Measurements from ENCODE around the gene TAB3.
"Not testable (repeated sequence)": the region's sequence is repeated elsewhere in the genome, so short reads cannot be mapped to it uniquely, and the experiment has no call there.

Gene TAB3

DNA sequence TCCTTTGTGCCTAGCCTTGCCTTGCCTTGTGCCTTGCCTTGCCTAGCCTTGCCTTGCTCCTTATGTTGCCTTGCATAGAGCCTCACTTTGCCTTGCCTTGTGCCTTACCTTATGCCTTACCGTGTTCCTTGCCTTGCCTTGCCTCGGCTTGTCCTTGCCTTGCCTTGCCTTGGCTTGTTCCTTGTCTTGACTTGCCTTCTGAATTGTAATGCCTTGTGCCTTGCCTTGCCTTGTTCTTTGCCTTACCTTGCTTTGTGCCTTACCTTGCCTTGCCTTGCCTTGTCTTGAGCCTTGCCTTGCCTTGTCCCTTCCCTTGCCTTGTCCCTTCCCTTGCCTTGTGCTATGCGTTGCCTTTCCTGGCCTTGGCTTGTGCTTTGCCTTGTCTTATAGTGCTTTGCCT lies 90.2 kb downstream of the TAB3 start:
- no peaks in the 10 kb centered on the region for H3K27me3 Mint-ChIP-seq
- peaks cover 18% of the 10 kb centered on the region for H3K9me3 Mint-ChIP-seq
- DNase-seq (ENCODE audit: low spot score in 2 of 2) = no peak

DNA sequence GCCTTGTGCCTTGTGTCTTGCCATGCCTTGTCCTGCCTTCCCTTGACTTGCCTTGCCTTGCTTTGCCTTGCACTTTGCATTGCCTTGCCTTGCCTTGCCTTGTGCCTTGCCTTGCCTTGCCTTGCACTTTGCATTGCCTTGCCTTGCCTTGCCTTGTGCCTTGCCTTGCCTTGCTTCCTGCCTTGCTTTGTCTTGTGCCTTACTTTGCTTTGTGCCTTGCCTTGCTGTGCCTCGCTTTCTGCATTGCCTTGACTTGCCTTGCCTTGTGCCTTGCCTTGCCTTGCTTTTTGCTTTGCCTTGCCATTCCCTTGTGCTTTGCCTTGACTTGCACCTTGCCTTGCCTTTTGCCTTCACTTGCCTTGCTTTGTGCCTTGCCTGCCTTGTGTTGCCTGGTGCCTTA lies 91.8 kb downstream of the TAB3 start:
- H3K4me1 Mint-ChIP-seq; H3K36me3 Mint-ChIP-seq (ENCODE audit: insufficient read depth); H3K4me3 Mint-ChIP-seq; DNase-seq (ENCODE audit: low spot score in 2 of 2); ATAC-seq (replicated peaks; ENCODE audit: extremely low read depth, poor library complexity, severe bottlenecking); H3K27ac Mint-ChIP-seq (ENCODE audit: low read depth); H3K27me3 Mint-ChIP-seq: not testable (repeated sequence)
- H3K9me3 Mint-ChIP-seq = peaks cover 25% of the 10 kb centered on the region

More for the DNA sequence above, 90.2 kb downstream of the TAB3 start:
- no peaks in the 10 kb centered on the region for H3K36me3 Mint-ChIP-seq (ENCODE audit: insufficient read depth)
- no peak for ATAC-seq (replicated peaks; ENCODE audit: extremely low read depth, poor library complexity, severe bottlenecking)
- H3K27ac Mint-ChIP-seq (ENCODE audit: low read depth) = no peak overlapping the region
- H3K4me1 Mint-ChIP-seq = no peaks in the 10 kb centered on the region
- H3K4me3 Mint-ChIP-seq = no peak overlapping the region

DNA sequence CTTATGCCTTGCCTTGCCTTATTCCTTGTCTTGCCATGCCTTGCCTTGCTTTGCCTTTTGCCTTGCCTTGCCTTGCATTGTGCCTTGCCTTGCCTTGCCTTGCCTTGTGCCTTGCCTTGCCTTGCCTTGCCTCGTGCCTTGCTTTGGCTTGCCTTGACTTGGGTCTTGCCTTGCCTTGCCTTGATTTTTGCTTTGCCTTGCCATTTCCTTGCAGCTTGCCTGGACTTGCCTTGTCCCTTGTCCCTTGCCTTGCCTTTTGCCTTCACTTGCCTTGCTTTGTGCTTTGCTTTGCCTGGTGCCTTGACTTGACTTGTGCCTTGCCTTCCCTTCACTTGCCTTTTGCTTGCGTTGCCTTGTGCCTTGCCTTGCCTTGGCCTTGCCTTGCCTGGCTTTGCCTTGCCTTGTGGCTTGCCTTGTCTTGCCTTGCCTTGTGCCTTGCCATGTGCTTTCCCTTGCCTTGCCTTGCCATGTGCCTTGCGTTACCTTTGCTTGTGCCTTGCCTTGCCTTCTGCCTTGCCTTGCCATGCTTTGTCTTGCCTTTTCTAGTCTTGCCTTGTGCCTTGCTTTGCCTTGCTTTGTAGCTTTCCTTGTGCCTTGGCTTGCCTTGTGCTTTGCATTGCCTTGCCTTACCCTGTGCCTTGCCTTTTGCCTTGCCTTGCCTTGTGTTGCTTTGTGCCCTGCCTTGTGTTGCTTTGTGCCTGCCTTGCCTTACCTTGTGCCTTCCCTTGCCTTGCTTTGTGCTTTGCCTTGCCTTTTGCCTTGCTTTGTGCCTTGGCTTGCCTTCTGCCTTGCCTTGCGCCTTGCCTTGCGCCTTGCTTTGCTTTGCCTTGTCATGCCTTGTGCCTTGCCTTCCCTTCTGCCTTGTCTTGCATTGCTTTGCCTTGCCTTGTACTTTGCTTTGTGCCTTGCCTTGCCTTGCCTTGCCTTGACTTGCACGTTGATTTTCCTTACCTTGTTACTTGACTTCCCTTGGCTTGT lies 92.8 kb downstream of the TAB3 start:
- ATAC-seq (replicated peaks; ENCODE audit: extremely low read depth, poor library complexity, severe bottlenecking) (no peak), DNase-seq (ENCODE audit: low spot score in 2 of 2) (no peak)
- Mint-ChIP-seq H3K4me1 (no peaks in the 10 kb centered on the region), H3K36me3 (ENCODE audit: insufficient read depth) (no peaks in the 10 kb centered on the region), H3K9me3 (peaks cover 25% of the 10 kb centered on the region), H3K27me3 (no peaks in the 10 kb centered on the region), H3K27ac (ENCODE audit: low read depth) (no peak overlapping the region), H3K4me3 (no peak overlapping the region)

DNA sequence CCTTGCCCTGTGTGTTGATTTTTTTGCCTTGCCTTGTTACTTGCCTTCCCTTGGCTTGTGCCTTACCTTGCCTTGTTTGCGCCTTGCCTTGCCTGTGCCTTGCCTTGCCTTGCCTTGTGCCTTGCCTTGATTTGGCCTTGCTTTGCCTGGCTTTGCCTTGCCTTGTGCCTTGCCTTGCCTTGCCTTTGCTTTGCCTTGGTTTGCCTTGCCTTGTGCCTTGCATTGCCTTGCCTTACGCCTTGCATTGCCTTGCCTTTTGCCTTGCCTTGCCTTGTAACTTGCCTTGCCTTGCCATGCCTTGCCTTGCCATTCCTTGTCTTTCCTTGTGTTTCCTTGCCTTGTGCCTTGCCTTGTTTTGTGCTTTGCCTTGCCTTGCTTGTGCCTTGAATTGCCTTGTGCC lies 94.6 kb downstream of the TAB3 start:
- ATAC-seq (replicated peaks; ENCODE audit: extremely low read depth, poor library complexity, severe bottlenecking) (no peak), DNase-seq (ENCODE audit: low spot score in 2 of 2) (no peak)
- Mint-ChIP-seq H3K4me3 (no peak overlapping the region), H3K27me3 (no peaks in the 10 kb centered on the region), H3K4me1 (no peaks in the 10 kb centered on the region), H3K36me3 (ENCODE audit: insufficient read depth) (no peaks in the 10 kb centered on the region), H3K27ac (ENCODE audit: low read depth) (no peak overlapping the region), H3K9me3 (peaks cover 35% of the 10 kb centered on the region)

DNA sequence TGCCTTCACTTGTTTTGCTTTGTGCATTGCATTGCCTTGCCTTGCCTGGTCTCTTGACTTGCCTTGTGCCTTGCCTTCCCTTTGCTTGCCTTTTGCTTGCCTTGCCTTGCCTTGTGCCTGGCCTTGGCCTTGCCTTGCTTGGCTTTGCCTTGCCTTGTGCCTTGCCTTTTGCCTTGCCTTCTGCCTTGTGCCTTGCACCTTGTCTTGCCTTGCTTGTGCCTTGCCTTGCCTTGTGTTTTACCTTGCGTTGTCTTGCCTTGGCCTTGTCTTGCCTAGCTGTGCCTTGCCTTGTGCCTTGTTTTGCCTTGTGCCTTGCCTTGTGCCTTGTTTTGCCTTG lies 95.3 kb downstream of the TAB3 start:
- ATAC-seq (replicated peaks; ENCODE audit: extremely low read depth, poor library complexity, severe bottlenecking) (no peak), DNase-seq (ENCODE audit: low spot score in 2 of 2) (no peak)
- Mint-ChIP-seq H3K4me3 (no peak overlapping the region), H3K27me3 (no peaks in the 10 kb centered on the region), H3K9me3 (peaks cover 35% of the 10 kb centered on the region), H3K36me3 (ENCODE audit: insufficient read depth) (no peaks in the 10 kb centered on the region), H3K4me1 (no peaks in the 10 kb centered on the region), H3K27ac (ENCODE audit: low read depth) (no peak overlapping the region)

DNA sequence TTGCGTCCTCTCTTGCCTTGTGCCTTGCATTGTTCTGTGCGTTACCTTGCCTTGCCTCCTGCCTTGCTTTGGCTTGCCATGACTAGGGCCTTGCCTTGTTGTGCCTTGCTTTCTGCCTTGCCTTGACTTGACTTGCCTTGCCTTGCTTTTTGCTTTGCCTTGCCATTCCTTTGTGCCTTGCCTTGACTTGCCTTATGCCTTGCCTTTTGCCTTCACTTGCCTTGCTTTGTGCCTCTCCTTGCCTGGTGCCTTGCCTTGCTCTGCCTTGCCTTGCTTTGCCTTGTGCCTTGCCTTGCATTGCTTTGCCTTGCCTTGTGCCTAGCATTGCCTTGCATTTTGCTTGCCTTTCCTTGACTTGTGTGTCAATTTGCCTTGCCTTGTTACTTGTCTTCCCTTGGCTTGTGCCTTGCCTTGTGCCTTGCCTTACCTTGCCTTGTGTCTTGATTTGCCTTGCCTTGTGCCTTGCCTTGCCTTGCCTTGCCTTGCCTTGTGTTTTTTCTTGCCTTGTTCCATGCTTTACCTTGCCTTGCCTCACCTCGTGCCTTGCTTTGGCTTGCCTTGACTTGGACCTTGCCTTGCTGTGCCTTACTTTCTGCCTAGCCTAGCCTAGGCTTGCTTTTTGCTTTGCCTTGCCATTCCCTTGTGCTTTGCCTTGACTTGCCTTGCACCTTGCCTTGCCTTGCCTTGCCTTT lies 95.8 kb downstream of the TAB3 start:
- no peak for ATAC-seq (replicated peaks; ENCODE audit: extremely low read depth, poor library complexity, severe bottlenecking)
- Mint-ChIP-seq H3K4me3 (no peak overlapping the region), H3K9me3 (peaks cover 35% of the 10 kb centered on the region), H3K27ac (ENCODE audit: low read depth) (no peak overlapping the region), H3K4me1 (no peaks in the 10 kb centered on the region), H3K27me3 (no peaks in the 10 kb centered on the region), H3K36me3 (ENCODE audit: insufficient read depth) (no peaks in the 10 kb centered on the region)
- DNase-seq (ENCODE audit: low spot score in 2 of 2) = no peak

DNA sequence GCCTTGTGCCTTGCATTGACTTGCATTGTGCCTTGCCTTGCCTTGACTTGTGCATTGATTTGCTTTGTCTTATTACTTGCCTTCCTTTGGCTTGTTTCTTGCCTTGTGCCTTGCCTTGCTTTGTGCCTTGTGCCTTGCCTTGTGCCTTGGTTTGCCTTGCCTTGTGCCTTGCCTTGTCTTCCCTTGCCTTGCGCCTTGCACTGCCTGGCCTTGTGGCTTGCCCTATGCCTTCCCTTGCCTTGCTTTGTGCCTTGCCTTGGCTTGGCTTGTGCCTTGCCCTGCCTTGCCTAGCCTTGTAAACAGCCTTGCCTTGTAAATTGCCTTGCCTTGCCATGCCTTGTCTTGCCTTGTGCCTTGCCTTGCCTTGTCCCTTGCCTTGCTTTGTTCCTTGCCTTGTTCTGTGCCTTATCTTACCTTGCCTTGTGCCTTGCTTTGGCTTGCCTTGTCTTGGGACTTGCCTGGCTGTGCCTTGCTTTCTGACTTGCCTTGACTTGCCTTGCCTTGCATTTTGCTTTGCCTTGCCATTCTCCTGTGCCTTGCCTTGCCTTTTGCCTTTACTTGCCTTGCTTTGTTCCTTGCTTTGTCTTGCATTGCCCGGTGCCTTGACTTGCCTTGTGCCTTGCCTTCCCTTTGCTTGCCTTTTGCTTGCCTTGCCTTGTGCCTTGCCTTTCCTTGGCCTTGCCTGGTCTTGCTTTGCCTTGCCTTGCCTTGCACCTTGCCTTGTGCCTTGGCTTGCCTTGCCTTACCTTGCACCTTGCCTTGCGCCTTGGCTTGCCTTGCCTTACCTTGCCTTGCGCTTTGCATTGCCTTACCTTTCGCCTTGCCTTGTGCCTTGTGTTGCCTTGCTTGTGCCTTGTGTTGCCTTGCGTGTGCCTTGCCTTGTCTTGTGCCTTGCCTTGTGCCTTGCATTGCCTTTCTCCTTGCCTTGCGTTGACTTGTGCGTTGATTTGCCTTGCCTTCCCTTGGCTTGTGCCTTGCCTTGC lies 97.5 kb downstream of the TAB3 start:
- Mint-ChIP-seq H3K4me3 (no peak overlapping the region), H3K27ac (ENCODE audit: low read depth) (no peak overlapping the region), H3K4me1 (no peaks in the 10 kb centered on the region), H3K36me3 (ENCODE audit: insufficient read depth) (no peaks in the 10 kb centered on the region), H3K27me3 (no peaks in the 10 kb centered on the region), H3K9me3 (peaks cover 35% of the 10 kb centered on the region)
- ATAC-seq (replicated peaks; ENCODE audit: extremely low read depth, poor library complexity, severe bottlenecking) (no peak), DNase-seq (ENCODE audit: low spot score in 2 of 2) (no peak)

DNA sequence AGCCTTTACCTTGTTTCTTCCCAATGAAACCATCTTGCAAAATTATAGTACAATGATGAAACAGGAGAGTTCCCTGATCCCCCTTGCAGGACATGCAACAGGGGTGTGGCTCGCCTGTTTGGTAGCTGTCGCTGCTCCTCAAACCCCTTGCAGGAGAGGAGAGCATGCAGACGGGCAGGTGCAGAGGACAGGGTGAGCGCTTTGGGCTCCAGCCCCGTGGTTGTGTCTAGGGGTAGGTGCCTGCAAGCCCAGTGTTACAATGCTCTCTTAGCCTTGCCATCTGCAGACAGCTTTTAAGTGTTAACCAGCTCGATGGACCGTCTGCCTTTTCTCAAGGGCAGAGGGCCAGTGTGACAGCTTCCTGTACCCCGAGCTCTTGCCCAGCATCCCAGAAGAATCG lies 102.0 kb downstream of the TAB3 start:
- Mint-ChIP-seq H3K4me3 (no peak overlapping the region), H3K27ac (ENCODE audit: low read depth) (no peak overlapping the region), H3K36me3 (ENCODE audit: insufficient read depth) (no peaks in the 10 kb centered on the region), H3K4me1 (no peaks in the 10 kb centered on the region), H3K27me3 (peaks cover 2% of the 10 kb centered on the region), H3K9me3 (peaks cover 10% of the 10 kb centered on the region)
- no peak for DNase-seq (ENCODE audit: low spot score in 2 of 2)
- no peak for ATAC-seq (replicated peaks; ENCODE audit: extremely low read depth, poor library complexity, severe bottlenecking)

DNA sequence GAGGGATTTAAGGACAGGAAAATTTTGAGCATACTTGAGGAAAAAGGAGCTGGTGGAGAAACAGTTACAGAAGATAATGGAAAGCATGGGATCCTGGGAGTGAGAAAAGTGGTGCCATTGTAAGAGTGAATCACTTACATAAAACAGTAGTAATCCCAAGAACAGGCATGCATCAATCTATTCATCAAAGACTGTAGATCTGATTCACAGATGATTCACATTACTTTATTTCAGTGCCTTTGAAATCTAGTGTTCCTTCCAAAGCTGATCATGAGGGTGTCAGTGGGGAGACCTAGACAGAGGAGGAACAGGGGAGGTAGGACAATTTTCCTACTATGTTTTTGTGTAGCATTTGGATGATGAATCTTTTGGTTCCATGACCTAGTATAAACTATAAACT lies 102.7 kb downstream of the TAB3 start:
- no peak for ATAC-seq (replicated peaks; ENCODE audit: extremely low read depth, poor library complexity, severe bottlenecking)
- Mint-ChIP-seq H3K27me3 (peaks cover 7% of the 10 kb centered on the region), H3K4me3 (no peak overlapping the region), H3K9me3 (peaks cover 10% of the 10 kb centered on the region), H3K36me3 (ENCODE audit: insufficient read depth) (no peaks in the 10 kb centered on the region), H3K4me1 (no peaks in the 10 kb centered on the region), H3K27ac (ENCODE audit: low read depth) (no peak overlapping the region)
- no peak for DNase-seq (ENCODE audit: low spot score in 2 of 2)

DNA sequence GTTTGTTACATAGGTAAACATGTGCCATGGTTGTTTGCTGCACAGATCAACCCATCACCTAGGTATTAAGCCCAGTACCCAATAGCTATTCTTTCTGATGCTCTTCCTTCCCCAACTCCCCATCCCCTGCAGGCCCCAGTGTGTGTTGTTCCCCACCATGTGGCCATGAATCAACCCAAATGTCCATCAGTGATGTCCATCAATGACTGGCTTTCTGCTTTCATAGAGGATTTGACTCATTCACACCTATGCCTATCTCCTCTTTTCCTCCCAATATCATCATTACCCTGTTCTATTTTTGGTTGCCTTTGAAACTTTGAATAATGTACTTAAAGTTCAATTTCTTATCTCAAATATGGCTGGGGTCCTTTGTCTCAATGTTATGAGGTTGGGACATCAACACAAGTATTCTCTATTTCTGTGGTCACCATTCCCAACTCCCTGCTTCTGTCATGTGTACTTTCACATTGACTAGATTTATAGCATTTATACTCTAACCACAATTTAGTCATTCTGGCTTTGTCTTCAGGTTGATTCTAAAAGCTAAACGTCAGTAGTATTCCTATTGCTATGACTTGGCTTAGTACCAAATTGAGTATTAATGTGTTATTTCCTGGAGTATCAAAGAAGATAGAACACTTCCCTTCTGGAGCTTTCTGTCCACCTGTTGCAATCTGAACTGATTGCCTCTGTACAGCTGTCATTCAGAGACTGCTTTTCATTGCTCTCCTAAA lies 107.2 kb downstream of the TAB3 start:
- H3K4me3 Mint-ChIP-seq = no peak overlapping the region
- H3K27ac Mint-ChIP-seq (ENCODE audit: low read depth) = no peak overlapping the region
- no peaks in the 10 kb centered on the region for H3K4me1 Mint-ChIP-seq
- H3K36me3 Mint-ChIP-seq (ENCODE audit: insufficient read depth) = no peaks in the 10 kb centered on the region
- no peaks in the 10 kb centered on the region for H3K9me3 Mint-ChIP-seq
- ATAC-seq (replicated peaks; ENCODE audit: extremely low read depth, poor library complexity, severe bottlenecking) (no peak), DNase-seq (ENCODE audit: low spot score in 2 of 2) (no peak)
- peaks cover 28% of the 10 kb centered on the region for H3K27me3 Mint-ChIP-seq

DNA sequence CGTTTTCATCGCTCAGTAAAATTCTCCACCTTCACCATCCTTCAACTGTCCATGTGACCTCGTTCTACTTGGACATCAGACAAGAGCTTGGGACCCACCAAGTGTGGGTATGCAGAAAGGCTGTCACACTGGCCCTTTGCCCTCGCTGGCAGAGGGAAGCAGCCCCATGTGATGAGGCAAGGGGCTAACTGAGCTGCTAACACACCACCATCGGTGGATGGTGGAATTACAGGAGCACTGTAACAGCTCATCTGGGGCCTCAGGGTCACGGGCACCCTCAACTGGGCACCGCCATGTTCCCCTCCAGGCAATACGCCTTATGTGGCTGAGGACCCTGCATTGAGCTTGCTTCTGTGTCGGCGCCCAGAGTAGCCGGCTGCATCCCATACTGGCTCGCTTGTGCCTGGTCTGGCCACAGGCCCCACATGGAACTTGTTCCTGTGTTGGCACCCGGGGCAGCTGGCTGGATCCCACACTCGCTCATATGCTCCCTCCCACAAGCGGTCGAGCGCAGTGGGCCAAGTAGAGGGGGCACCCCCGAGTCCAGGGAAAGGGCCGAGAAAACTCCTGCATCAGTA lies 109.5 kb downstream of the TAB3 start:
- no peaks in the 10 kb centered on the region for H3K36me3 Mint-ChIP-seq (ENCODE audit: insufficient read depth)
- H3K4me1 Mint-ChIP-seq = no peaks in the 10 kb centered on the region
- H3K9me3 Mint-ChIP-seq = no peaks in the 10 kb centered on the region
- no peak for ATAC-seq (replicated peaks; ENCODE audit: extremely low read depth, poor library complexity, severe bottlenecking)
- DNase-seq (ENCODE audit: low spot score in 2 of 2) = no peak
- no peak overlapping the region for H3K27ac Mint-ChIP-seq (ENCODE audit: low read depth)
- peaks cover 28% of the 10 kb centered on the region for H3K27me3 Mint-ChIP-seq
- H3K4me3 Mint-ChIP-seq = no peak overlapping the region

Data from central memory CD8-positive, alpha-beta T cell (primary cell).